NCI-H2196 (cell line): ENCODE data around the gene BAZ1B.
"Not testable (repeated sequence)": the region's sequence is repeated elsewhere in the genome, so short reads cannot be mapped to it uniquely, and the experiment has no call there.

Experiments used
- DNase-seq: peaks from one replicate; lab custom pipeline; 2025; ENCODE audit not compliant: unreplicated experiment; lab: John Stamatoyannopoulos, UW

BAZ1B gene

GRCh38 chr7:73447121-73447733, 74.9 kb downstream of the BAZ1B start:
- no peak for DNase-seq

GRCh38 chr7:73446682-73447081, 75.4 kb downstream of the BAZ1B start:
- no peak for DNase-seq

GRCh38 chr7:73443548-73444255, 78.4 kb downstream of the BAZ1B start:
- no peak for DNase-seq

- DNase-seq = no peak
Measured at GRCh38 chr7:73442903-73443500, 79.1 kb downstream of the BAZ1B start.

- no peak for DNase-seq
Measured at GRCh38 chr7:73442222-73442902, 79.7 kb downstream of the BAZ1B start.

- DNase-seq = no peak
Measured at GRCh38 chr7:73439410-73439704, 82.7 kb downstream of the BAZ1B start.

GRCh38 chr7:73438547-73439409, 83.3 kb downstream of the BAZ1B start:
- no peak for DNase-seq

- DNase-seq = no peak
Measured at GRCh38 chr7:73437621-73438416, 84.3 kb downstream of the BAZ1B start.

- no peak for DNase-seq
Measured at GRCh38 chr7:73437091-73437490, 85.0 kb downstream of the BAZ1B start.

GRCh38 chr7:73436031-73436929, 85.8 kb downstream of the BAZ1B start:
- DNase-seq = no peak

- DNase-seq = no peak
Measured at GRCh38 chr7:73435471-73436009, 86.6 kb downstream of the BAZ1B start.

GRCh38 chr7:73434701-73435069, 87.4 kb downstream of the BAZ1B start:
- DNase-seq = no peak

GRCh38 chr7:73433924-73434700, 88.0 kb downstream of the BAZ1B start:
- DNase-seq = no peak

- no peak for DNase-seq
Measured at GRCh38 chr7:73432676-73433075, 89.4 kb downstream of the BAZ1B start.

GRCh38 chr7:73431041-73431835, 90.9 kb downstream of the BAZ1B start:
- no peak for DNase-seq

GRCh38 chr7:73430540-73430939, 91.6 kb downstream of the BAZ1B start:
- DNase-seq = not testable (repeated sequence)
